Inferior parietal cortex (tissue), 1 donor: ENCODE measurements around the gene KATNIP.
"Not testable (repeated sequence)": the region's sequence is repeated elsewhere in the genome, so short reads cannot be mapped to it uniquely, and the experiment has no call there.

Experiments used
- DNase-seq: peaks from one replicate; pipeline ENCODE4 v3.0.0-alpha.2; 2016; ENCODE audit errors: extremely low spot score

Gene KATNIP

GRCh38 chr16:27538528-27538927, 11.4 kb upstream of the KATNIP start:
- no peak for DNase-seq

DNA sequence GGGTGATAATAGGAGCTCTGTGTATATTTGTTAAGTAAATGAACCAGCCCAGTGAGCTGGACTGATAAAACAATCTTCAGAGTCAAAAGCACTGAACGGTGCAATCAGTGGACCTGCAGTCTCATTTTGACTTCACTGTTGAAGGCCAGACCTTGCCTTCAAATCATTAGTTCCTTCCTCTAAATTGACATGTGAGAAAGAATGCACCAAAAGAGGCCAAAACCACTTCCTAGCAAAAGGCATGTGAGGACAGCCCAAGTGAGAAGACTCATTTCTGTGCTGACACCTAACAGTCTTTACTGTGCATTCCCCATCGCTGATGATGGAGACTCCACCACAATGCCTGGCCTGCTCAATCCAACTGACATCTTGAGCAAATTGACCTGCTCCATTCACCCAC, 10.8 kb upstream of the KATNIP start:
- DNase-seq, result no peak

GRCh38 chr16:27539636-27540035, 10.3 kb upstream of the KATNIP start:
- no peak for DNase-seq

DNA sequence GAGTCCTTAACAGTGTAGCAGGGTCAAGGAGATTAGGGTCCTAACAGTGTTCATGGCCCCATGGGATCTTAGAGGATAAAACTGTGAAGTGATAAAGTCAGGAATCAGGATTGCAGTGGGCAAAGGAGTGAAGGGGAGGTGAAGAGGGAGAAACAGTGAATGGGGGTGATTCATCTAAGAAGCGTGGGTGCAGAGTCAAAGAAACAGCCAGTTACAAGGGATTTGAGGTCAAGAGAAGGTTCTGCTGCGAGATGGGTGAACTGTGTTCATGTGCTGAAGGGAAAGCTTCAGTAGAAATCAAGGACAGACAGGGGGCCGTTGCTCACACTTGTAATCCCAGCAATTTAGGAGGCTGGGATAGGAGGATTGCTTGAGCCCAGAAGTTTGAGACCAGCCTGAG, 6.1 kb upstream of the KATNIP start:
- DNase-seq, result no peak

DNA sequence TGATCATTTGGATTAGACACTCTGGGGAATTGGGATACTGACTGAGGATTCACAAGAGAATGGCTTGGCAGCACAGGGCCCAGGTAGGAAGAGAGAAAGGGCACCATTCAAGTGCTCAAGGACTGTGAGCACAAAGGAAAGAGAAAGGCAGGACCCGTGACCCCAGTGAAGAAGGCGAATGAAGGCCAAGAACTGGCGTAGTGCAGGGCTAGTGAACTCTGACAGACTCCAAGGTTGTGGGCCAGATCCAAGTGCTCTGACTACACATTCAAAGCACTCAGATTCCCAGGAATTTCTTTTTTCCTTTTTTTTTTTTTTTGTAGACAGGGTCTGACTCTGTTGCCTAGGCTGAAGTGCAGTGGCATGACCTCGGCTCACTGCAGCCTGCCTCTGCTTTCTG, 5.3 kb upstream of the KATNIP start:
- DNase-seq, result no peak

- DNase-seq, result peak; percentile 33
Measured at GRCh38 chr16:27547134-27547533, 2.8 kb upstream of the KATNIP start.

GRCh38 chr16:27547851-27548250, 2.1 kb upstream of the KATNIP start:
- no peak for DNase-seq

DNA sequence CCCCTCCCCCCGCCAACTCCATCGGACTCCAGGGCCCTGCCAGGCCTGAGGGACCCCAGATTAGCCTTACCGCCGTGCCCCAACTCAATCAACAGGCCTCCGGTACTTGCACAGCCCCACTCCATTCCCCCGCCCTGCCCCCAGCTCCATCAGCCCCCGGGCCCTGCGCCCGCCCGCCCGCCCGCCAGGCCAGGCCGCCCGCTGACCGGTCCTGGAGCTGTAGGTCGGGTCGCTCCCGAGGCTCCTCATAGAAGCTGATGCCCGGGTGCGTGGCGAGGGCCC, 539 bp upstream of the KATNIP start:
- no peak for DNase-seq

DNA sequence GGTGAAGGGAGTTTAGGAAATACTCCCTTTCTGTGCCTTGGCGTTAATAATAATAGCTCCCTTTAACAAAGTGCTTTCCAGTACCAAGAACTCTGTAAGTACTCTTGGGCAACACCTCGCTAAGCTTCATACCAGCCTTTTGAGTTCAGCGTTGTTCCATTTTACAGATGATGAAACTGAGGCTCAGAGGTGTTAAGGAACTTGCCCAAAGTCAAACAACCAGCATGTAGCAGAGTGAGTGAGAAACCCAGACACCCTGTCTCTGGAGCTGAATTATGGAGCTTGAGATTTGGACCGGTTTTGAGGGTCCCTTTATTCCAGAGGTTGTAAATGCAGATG, 607 bp downstream of the KATNIP start:
- no peak for DNase-seq

DNA sequence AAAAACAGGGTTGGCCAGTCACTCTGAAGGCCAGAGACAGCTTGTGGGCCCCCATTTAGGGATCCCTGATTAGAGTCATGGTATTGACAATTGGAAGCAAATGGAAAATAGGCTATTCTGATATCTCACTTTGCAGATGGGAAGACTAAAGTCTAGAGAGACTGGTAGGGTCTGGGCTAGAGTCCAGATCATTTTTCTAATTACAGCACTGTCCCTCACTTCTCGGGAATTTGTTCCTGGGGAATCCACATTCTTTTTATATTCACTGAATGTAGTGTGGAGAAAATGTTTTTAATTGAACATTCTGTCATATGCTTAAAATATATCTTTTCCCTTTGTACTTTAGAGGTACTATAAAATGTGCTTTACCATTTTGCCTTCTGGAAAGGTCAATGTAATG, 1.1 kb downstream of the KATNIP start:
- DNase-seq, result no peak

- no peak for DNase-seq
Measured at GRCh38 chr16:27556471-27556870, 6.5 kb downstream of the KATNIP start.

DNA sequence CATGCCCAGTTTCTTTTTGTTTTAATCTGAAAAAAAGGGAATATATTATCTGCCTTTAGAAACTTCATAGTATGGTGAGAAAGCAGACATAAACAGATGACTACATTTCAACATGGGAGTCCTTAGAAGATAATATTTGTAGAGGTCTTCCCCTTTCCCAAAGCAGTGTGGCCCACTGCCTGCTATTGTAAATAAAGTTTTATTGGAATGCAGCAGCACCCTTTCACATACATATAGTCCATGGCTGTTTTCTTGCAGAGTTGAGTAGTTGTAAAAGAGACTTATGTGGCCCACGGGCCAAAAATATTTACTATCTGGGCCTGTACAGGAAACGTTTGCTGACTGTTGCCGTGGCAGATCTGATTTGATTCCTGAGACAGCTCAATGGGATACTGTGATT, 8.5 kb downstream of the KATNIP start:
- DNase-seq, result no peak

DNA sequence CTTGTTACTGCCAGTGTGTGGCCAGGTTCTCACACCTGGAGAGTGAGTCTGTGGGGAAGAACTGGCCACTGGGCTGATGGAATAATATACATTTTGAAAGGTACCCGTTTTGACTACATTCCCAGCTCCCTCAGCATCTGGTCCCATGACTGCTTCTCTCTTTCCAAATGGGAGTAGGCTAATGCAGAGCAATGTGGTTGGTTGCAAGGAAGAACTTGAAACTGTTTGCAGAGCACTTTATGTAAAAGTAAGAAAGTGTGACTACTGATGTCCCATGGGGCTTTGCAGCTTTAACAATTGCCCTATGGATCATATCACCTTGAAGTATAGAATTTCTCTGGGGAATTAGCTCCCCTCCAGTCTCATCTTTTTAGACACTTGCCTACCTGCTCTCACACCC, 9.0 kb downstream of the KATNIP start:
- DNase-seq, result no peak

- no peak for DNase-seq
Measured at GRCh38 chr16:27561216-27561615, 11.3 kb downstream of the KATNIP start.

DNA sequence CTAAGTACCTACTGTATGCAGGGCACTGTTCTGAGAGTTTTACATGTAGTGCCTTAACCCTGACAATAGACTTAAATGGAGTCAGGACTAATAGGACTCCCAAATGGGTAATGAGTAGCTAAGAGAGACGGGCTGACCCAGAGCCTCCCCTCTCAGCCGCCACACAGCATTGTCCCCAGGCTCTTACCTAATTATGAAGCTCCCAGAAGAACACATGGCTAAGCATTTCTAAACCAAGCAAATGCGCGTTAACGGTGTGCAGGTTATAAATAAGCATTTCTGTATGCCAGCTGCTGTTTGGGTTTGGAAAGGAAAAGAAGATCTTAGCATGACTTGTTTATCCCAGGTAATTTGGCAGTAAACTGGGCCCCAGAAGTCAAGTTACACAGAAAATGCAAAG, 14.3 kb downstream of the KATNIP start:
- no peak for DNase-seq

DNA sequence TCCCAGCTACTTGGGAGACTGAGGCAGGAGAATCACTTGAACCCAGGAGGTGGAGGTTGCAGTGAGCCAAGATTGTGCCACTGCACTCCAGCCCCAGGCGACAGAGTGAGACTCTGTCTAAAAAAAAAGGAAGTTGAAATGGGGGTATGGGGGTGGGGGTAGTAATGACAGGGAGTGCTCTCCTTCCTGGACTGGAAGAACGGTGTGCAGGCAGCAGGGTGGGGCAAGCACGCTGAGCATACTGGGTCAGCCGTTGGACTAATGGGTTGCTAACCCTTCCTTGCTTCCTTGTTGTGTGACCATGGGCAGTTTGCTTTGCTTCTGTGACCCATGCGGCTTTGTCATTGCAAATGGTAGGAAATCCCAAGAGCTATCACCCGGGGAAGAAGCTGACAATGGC, 16.5 kb downstream of the KATNIP start:
- DNase-seq, result no peak

DNA sequence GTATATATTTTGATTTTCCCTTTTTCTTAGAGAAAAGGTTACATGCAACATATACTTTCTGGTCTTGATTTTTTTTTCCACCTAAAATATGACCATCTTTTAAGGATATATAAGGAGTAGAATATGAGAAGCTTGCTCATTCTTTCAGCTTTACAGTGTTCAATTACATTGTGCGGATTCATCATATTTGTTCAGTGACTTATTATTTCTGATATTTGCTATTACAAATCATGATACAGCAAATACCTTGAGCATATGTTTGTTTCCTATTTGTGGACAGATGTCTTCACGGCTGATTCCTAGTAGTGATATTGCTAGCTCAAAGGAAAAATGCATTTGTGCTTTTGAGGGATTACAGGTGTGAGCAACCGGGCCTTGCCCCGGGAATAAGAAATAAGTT, 18.1 kb downstream of the KATNIP start:
- DNase-seq, result no peak

- not testable (repeated sequence) for DNase-seq
Measured at GRCh38 chr16:27570986-27571385, 21.0 kb downstream of the KATNIP start.

DNA sequence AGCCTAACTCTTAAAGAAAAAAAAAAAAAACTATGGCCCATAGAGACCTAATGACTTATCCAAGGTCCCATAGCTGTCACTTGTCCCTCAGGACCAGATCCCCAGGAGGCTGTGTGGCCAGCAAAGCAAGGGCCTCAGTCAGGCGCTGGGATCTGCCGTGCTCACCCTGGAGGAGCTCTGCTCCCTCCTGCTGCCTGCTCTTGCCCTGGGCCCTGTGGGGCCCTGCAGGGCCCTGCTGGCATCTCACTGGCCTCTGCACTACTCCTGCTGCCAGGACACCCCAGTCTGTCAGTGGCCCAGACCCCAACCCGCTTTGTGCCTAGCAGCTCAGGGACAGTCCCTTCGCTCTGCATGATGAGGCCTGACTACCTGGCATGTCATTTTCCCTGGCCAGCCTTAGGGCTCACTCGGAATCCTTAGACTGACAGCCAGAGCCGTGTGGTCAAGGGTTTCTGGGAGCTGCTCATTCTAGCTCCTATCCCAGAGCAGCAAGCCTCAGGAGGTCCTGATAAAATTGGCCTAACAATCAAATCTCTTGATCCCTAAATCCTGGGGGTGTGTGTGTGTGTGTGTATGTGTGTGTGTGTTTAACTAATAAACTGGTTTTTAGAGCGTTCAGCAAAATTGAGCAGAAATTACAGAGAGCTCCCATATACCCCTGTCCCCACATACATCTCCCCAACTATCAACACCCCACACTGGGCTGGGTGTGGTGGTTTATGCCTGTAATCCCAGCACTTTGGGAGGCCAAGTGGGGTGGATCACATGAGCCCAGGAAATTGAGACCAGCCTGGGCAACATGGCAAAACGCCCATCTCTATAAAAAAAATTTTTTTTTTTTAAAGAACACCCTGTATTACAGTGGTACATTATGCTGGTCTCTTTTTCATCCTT, 21.7 kb downstream of the KATNIP start:
- no peak for DNase-seq

DNA sequence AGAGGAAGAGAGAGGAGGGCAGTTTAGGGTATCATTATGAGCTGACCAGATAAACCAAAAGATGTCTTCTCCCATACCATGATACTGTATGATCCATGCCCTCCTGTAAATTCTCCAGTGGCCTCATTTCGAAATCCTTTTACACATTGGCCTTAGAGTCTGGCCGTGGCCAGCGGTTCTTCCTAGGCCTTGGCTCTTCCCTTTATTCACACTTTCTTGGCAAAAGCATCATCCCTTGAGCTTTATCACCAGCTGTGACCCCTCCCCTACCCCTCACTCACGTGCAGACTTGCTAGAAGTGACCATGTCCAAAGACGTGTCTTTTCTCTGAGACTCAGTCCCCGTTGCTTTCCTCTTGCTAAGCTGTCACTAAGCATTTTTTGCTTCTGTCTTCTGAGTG, 22.8 kb downstream of the KATNIP start:
- no peak for DNase-seq

DNA sequence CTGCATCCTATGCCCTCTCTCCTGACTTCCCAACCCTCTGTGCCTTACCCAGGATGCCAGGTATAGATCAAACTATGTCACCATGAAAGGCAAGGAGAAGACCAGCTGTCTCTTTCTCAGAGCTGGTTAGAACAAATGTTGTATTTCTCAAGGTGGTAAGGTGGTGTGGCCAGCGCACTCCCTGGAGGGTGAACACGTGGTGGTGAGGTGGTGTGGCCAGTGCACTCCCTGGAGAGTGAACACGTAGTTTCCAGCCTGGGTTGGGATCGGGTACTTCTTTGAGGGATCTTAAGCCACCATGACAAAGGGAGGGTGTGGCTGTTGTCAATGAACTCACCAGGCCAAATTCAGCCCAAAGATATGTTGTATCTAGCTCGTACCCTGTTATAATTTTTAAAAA, 26.8 kb downstream of the KATNIP start:
- no peak for DNase-seq

DNA sequence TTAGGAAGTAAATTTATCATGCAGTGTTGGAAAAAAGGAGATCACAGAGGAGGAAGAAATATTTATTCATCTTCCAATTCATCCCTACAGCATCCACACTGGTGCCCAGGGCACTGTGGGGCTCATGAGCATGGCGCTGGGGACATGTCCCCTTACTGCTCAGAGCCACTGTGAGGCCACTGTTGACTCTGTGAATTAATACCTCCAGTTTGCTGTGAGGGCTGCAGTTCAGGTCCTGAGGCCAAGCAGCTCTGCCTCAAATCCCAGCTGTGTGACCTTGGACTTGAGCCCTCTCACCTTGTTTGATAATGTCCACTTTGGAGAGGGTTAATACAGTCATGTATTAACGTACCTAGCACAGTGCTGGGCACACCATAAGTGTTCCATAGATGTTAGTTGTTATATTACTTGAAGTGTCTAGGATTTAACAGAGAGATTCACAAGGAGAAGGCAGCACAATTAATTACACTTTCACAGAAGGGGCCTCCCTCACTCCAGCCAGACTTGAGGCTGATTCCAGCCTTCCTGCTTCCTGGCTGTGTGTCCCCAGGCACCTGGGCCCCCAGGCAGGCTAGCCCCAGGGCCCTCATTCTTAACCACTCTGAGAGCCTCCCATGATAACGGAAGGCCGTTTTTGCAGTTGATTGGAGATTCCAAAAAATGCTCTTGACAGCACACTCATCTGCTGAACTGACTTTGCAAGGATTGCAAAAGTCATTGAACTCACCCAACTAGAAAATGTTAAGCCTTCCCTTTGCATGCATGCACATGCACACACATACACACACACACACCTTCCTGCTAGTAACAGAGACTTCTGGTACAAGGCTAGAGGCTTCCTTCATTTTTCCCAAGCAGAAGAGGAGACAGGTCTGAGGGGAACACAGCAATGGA, 29.4 kb downstream of the KATNIP start:
- no peak for DNase-seq

GRCh38 chr16:27582883-27583282, 32.9 kb downstream of the KATNIP start:
- no peak for DNase-seq
